Peyer's patch (tissue), 4 donors: Measurements from ENCODE around the gene PLXNA2. TPM values are rescaled to one million over a fixed set of nuclear protein-coding genes. Genes with fewer than 3 reads are reported as not detected.

ENCODE experiments used
- DNase-seq, 3 donors: peaks; one replicate each; pipeline ENCODE4 v3.0.0-alpha.2; 2017 to 2019
- H3K27ac ChIP-seq, 4 donors: fragments of 200-600 bp; sonication (generic); one replicate each; pipeline ENCODE4 v1.5.1; 2016 to 2019
- H3K27me3 ChIP-seq, 2 donors: fragments of 200-600 bp; sonication (generic); one replicate each; pipeline ENCODE4 v1.5.1; 2019
- H3K36me3 ChIP-seq, 3 donors: fragments of 200-600 bp; sonication (generic); one replicate each; pipeline ENCODE4 v1.5.1; 2016 to 2019
- H3K4me1 ChIP-seq, 4 donors: fragments of 200-600 bp; sonication (generic); one replicate each; pipeline ENCODE4 v1.5.1; 2016 to 2019
- H3K4me3 ChIP-seq, 4 donors: fragments of 200-600 bp; sonication (generic); 1 replicate in 3 of 4; 2 replicates in 1 of 4; pipeline ENCODE4 v1.5.1; 2016 to 2019; ENCODE audit warnings: mild to moderate bottlenecking in 1 of 4
- H3K9me3 ChIP-seq, 4 donors: fragments of 200-600 bp; sonication (generic); one replicate each; pipeline ENCODE4 v1.5.1; 2016 to 2019; ENCODE audit warnings: mild to moderate bottlenecking in 1 of 4
- CTCF ChIP-seq, 6 experiments: fragments of 450-650 bp in 4 of 6; fragments of 200-600 bp in 2 of 6; sonication (generic) in 1 of 6; IDR thresholded peaks; one replicate each; pipeline ENCODE4 v1.5.1; 2017 to 2019; ENCODE audit warnings: antibody characterized with exemption in 6 of 6, mild to moderate bottlenecking in 3 of 6, moderate library complexity in 1 of 6
- POLR2A ChIP-seq, 2 donors: fragments of 450-650 bp; IDR thresholded peaks; one replicate each; pipeline ENCODE4 v1.5.1; 2017; ENCODE audit warnings: antibody characterized with exemption in 2 of 2, mild to moderate bottlenecking in 2 of 2, moderate library complexity in 2 of 2
- total RNA-seq, 4 donors: library from RNA; depleted of rRNA; stranded (reverse); fragments of >200 nt; gene quantifications; one replicate each; pipeline ENCODE4 v1.1.0, GENCODE V29; 2016

PLXNA2 gene
- total RNA-seq, 4 donors from 2014 or later: 51.5 to 70.2 (median 62.5) TPM

GRCh38 chr1:208041505-208041904 is 202.7 kb downstream of the PLXNA2 start:
- Histone ChIP-seq H3K4me1 (peaks cover 0 to 17% (median 2%) of the 10 kb centered on the region in 4 donors), H3K9me3 (no peaks in the 10 kb centered on the region), H3K27ac (no peak overlapping the region), H3K4me3 (no peak overlapping the region), H3K36me3 (peaks cover 0 to 81% (median 0%) of the 10 kb centered on the region in 3 donors), H3K27me3 (no peaks in the 10 kb centered on the region)
- TF ChIP-seq CTCF (IDR thresholded peaks at IDR 0.05): no peak
- TF ChIP-seq POLR2A (IDR thresholded peaks at IDR 0.05): no peak
- DNase-seq: no peak

GRCh38 chr1:208040821-208041297 is 203.3 kb downstream of the PLXNA2 start:
- no peak for TF ChIP-seq POLR2A (IDR thresholded peaks at IDR 0.05)
- TF ChIP-seq CTCF (IDR thresholded peaks at IDR 0.05): no peak
- no peak for DNase-seq
- no peaks in the 10 kb centered on the region for H3K9me3 ChIP-seq
- peaks cover 0 to 10% (median under 1%) of the 10 kb centered on the region in 4 donors for H3K4me1 ChIP-seq
- H3K27me3 ChIP-seq: no peaks in the 10 kb centered on the region
- no peak overlapping the region for H3K27ac ChIP-seq
- peaks cover 0 to 84% (median 0%) of the 10 kb centered on the region in 3 donors for H3K36me3 ChIP-seq
- no peak overlapping the region for H3K4me3 ChIP-seq

GRCh38 chr1:208039536-208040332 is 204.4 kb downstream of the PLXNA2 start:
- TF ChIP-seq POLR2A (IDR thresholded peaks at IDR 0.05) (no peak), CTCF (IDR thresholded peaks at IDR 0.05) (no peak)
- H3K27ac ChIP-seq: no peak overlapping the region
- no peak overlapping the region for H3K4me3 ChIP-seq
- DNase-seq: no peak
- no peaks in the 10 kb centered on the region for H3K27me3 ChIP-seq
- peaks cover 0 to 77% (median 0%) of the 10 kb centered on the region in 3 donors for H3K36me3 ChIP-seq
- no peaks in the 10 kb centered on the region for H3K9me3 ChIP-seq
- no peaks in the 10 kb centered on the region for H3K4me1 ChIP-seq

GRCh38 chr1:208038303-208038702 is 205.9 kb downstream of the PLXNA2 start:
- Histone ChIP-seq H3K4me3 (no peak overlapping the region), H3K4me1 (no peaks in the 10 kb centered on the region), H3K27ac (no peak overlapping the region), H3K9me3 (no peaks in the 10 kb centered on the region), H3K36me3 (peaks cover 0 to 75% (median 0%) of the 10 kb centered on the region in 3 donors), H3K27me3 (no peaks in the 10 kb centered on the region)
- TF ChIP-seq POLR2A (IDR thresholded peaks at IDR 0.05): no peak
- no peak for TF ChIP-seq CTCF (IDR thresholded peaks at IDR 0.05)
- no peak for DNase-seq

GRCh38 chr1:208036918-208037766 is 207.0 kb downstream of the PLXNA2 start:
- Histone ChIP-seq H3K36me3 (peaks cover 0 to 71% (median 0%) of the 10 kb centered on the region in 3 donors), H3K4me1 (no peaks in the 10 kb centered on the region), H3K27me3 (no peaks in the 10 kb centered on the region), H3K27ac (no peak overlapping the region), H3K4me3 (no peak overlapping the region), H3K9me3 (no peaks in the 10 kb centered on the region)
- TF ChIP-seq CTCF (IDR thresholded peaks at IDR 0.05): no peak
- TF ChIP-seq POLR2A (IDR thresholded peaks at IDR 0.05): no peak
- DNase-seq: no peak
